Ascending aorta (tissue), 2 donors: ENCODE data around the gene CABLES1. TPM values are rescaled to one million over a fixed set of nuclear protein-coding genes. Genes with fewer than 3 reads are reported as not detected.

Experiments used
- DNase-seq, 2 donors: peaks; one replicate each; pipeline ENCODE4 v3.0.0-alpha.2; 2019; ENCODE audit warnings: low spot score in 2 of 2
- H3K27ac ChIP-seq, 2 donors: fragments of 200-600 bp; sonication (generic); one replicate each; pipeline ENCODE4 v1.5.1; 2016 to 2017; ENCODE audit warnings: mild to moderate bottlenecking in 1 of 2
- H3K27me3 ChIP-seq: fragments of 200-600 bp; sonication (generic); one replicate; pipeline ENCODE4 v1.5.1; 2017
- H3K36me3 ChIP-seq, 2 donors: fragments of 200-600 bp; sonication (generic); one replicate each; pipeline ENCODE4 v1.5.1; 2016
- H3K4me1 ChIP-seq, 2 donors: fragments of 200-600 bp; sonication (generic); one replicate each; pipeline ENCODE4 v1.5.1; 2016 to 2017; ENCODE audit warnings: mild to moderate bottlenecking in 1 of 2
- H3K4me3 ChIP-seq, 2 donors: fragments of 200-600 bp; sonication (generic); one replicate each; pipeline ENCODE4 v1.5.1; 2016 to 2017; ENCODE audit warnings: mild to moderate bottlenecking in 1 of 2
- H3K9me3 ChIP-seq, 2 donors: fragments of 200-600 bp; sonication (generic); one replicate each; pipeline ENCODE4 v1.5.1; 2016
- CTCF ChIP-seq, 3 experiments: fragments of 200-600 bp in 2 of 3; fragments of 450-650 bp in 1 of 3; sonication (generic) in 2 of 3; IDR thresholded peaks; one replicate each; pipeline ENCODE4 v1.5.1; 2016 to 2019; ENCODE audit warnings: antibody characterized with exemption in 3 of 3, mild to moderate bottlenecking in 1 of 3, moderate library complexity in 1 of 3
- intact Hi-C: fragments of 100-400 bp; cut with DNase I; formaldehyde crosslinking; loops from one replicate; pipeline ENCODE4 v1.15.1; 2023
- total RNA-seq: library from RNA; depleted of rRNA; stranded (reverse); fragments of >200 nt; gene quantifications from one replicate; pipeline ENCODE4 v1.1.0, GENCODE V29; 2016

CABLES1 gene
- total RNA-seq, 1 donor from 2014 or later, result 5.4 TPM

GRCh38 chr18:23129355-23130002 is 5.8 kb upstream of the CABLES1 start:
- no peak for DNase-seq
- H3K27ac ChIP-seq, result no peak overlapping the region
- no peaks in the 10 kb centered on the region for H3K27me3 ChIP-seq
- no peaks in the 10 kb centered on the region for H3K36me3 ChIP-seq
- no peak for TF ChIP-seq CTCF (IDR thresholded peaks at IDR 0.05)
- peaks cover 0 to 3% of the 10 kb centered on the region in 2 donors for H3K4me1 ChIP-seq
- intact Hi-C loops, result no loop called here
- H3K9me3 ChIP-seq, result no peaks in the 10 kb centered on the region
- no peak overlapping the region for H3K4me3 ChIP-seq

GRCh38 chr18:23131693-23132319 is 3.5 kb upstream of the CABLES1 start:
- intact Hi-C loops, result loop anchor here (1.0 kb wide), 2 partner anchors 227 to 280 kb away; no protein-coding TSS in a partner anchor
- H3K9me3 ChIP-seq, result no peaks in the 10 kb centered on the region
- peak; percentile 74 to 82 (median 75) for TF ChIP-seq CTCF (IDR thresholded peaks at IDR 0.05)
- no peaks in the 10 kb centered on the region for H3K36me3 ChIP-seq
- no peak overlapping the region for H3K4me3 ChIP-seq
- peaks cover 0 to 3% of the 10 kb centered on the region in 2 donors for H3K4me1 ChIP-seq
- DNase-seq, result peak in 1 of 2 donors; percentile 85
- H3K27ac ChIP-seq, result no peak overlapping the region
- no peaks in the 10 kb centered on the region for H3K27me3 ChIP-seq

- no peak for TF ChIP-seq CTCF (IDR thresholded peaks at IDR 0.05)
- intact Hi-C loops, result loop anchor here (1.0 to 2.0 kb wide), 3 partner anchors 93 to 245 kb away; no protein-coding TSS in a partner anchor
- H3K27ac ChIP-seq, result peak overlapping the region; percentile 47 to 85
- peaks cover 0 to 13% of the 10 kb centered on the region in 2 donors for H3K4me1 ChIP-seq
- H3K4me3 ChIP-seq, result peak overlapping the region; percentile 65 to 76
- no peaks in the 10 kb centered on the region for H3K9me3 ChIP-seq
- no peaks in the 10 kb centered on the region for H3K36me3 ChIP-seq
- no peak for DNase-seq
- H3K27me3 ChIP-seq, result no peaks in the 10 kb centered on the region
Observed at GRCh38 chr18:23133860-23134779, 1.2 kb upstream of the CABLES1 start.

GRCh38 chr18:23135550-23136325 is 453 bp downstream of the CABLES1 start:
- intact Hi-C loops, result loop anchor here (1.0 to 5.0 kb wide), 4 partner anchors 105 to 367 kb away; partner anchors contain the start of gene RMC1
- no peaks in the 10 kb centered on the region for H3K36me3 ChIP-seq
- peaks cover 0 to 13% of the 10 kb centered on the region in 2 donors for H3K4me1 ChIP-seq
- no peaks in the 10 kb centered on the region for H3K27me3 ChIP-seq
- H3K4me3 ChIP-seq, result peak overlapping the region; percentile 65 to 76
- H3K9me3 ChIP-seq, result no peaks in the 10 kb centered on the region
- DNase-seq, result peak in 1 of 2 donors; percentile 75
- no peak for TF ChIP-seq CTCF (IDR thresholded peaks at IDR 0.05)
- peak overlapping the region; percentile 85 to 91 for H3K27ac ChIP-seq
